ENCODE results near the gene POLR3H.

POLR3H gene

GRCh38 chr22:41488076-41488475 lies 56.2 kb downstream of the POLR3H start:
- CTCF ChIA-PET: no interaction called here
- DNase-seq: no peak
- Histone ChIP-seq H3K36me3 (ENCODE audit: control insufficient read depth in 4 of 4, insufficient read depth in 4 of 4, low read length in 3 of 4) (peaks cover 0 to 8% (median under 1%) of the 10 kb centered on the region in 4 experiments), H3K4me1 (ENCODE audit: control extremely low read depth in 1 of 4, control insufficient read depth in 4 of 4, insufficient read depth in 4 of 4, low read length in 3 of 4) (peaks cover 0 to 1% (median 0%) of the 10 kb centered on the region in 4 experiments), H3K4me3 (ENCODE audit: control insufficient read depth in 1 of 7, extremely low read depth in 1 of 7, insufficient read depth in 4 of 7, low read depth in 2 of 7, low read length in 6 of 7) (no peak overlapping the region), H3K27ac (ENCODE audit: insufficient read depth in 1 of 2, low read depth in 1 of 2, low read length in 2 of 2, poor library complexity in 1 of 2, severe bottlenecking in 2 of 2) (no peak overlapping the region), H3K27me3 (replicated peaks in 2 of 5; ENCODE audit: control insufficient read depth in 4 of 5, insufficient read depth in 5 of 5, low read length in 4 of 5) (no peaks in the 10 kb centered on the region), H3K9me3 (ENCODE audit: control extremely low read depth in 1 of 5, control insufficient read depth in 4 of 5, insufficient read depth in 2 of 5, low read depth in 1 of 5, low read length in 4 of 5) (no peaks in the 10 kb centered on the region)
- POLR2A ChIA-PET: no interaction called here
- WGBS (ENCODE audit: insufficient coverage): 90% methylated on average over 4 of the region's 4 CpGs

GRCh38 chr22:41487037-41487935 lies 57.0 kb downstream of the POLR3H start:
- no peaks in the 10 kb centered on the region for H3K9me3 ChIP-seq (ENCODE audit: control extremely low read depth in 1 of 5, control insufficient read depth in 4 of 5, insufficient read depth in 2 of 5, low read depth in 1 of 5, low read length in 4 of 5)
- H3K36me3 ChIP-seq (ENCODE audit: control insufficient read depth in 4 of 4, insufficient read depth in 4 of 4, low read length in 3 of 4): peaks cover 0 to 8% (median under 1%) of the 10 kb centered on the region in 4 experiments
- no peak overlapping the region for H3K4me3 ChIP-seq (ENCODE audit: control insufficient read depth in 1 of 7, extremely low read depth in 1 of 7, insufficient read depth in 4 of 7, low read depth in 2 of 7, low read length in 6 of 7)
- no peak for DNase-seq
- POLR2A ChIA-PET: no interaction called here
- no peak overlapping the region for H3K27ac ChIP-seq (ENCODE audit: insufficient read depth in 1 of 2, low read depth in 1 of 2, low read length in 2 of 2, poor library complexity in 1 of 2, severe bottlenecking in 2 of 2)
- H3K4me1 ChIP-seq (ENCODE audit: control extremely low read depth in 1 of 4, control insufficient read depth in 4 of 4, insufficient read depth in 4 of 4, low read length in 3 of 4): peaks cover 0 to 4% (median under 1%) of the 10 kb centered on the region in 4 experiments
- H3K27me3 ChIP-seq (replicated peaks in 2 of 5; ENCODE audit: control insufficient read depth in 4 of 5, insufficient read depth in 5 of 5, low read length in 4 of 5): no peaks in the 10 kb centered on the region
- CTCF ChIA-PET: interaction anchor here (0.7 to 1.3 kb wide), 2 partner anchors 13 to 963 kb away, joined by 3 read pairs; no protein-coding TSS in a partner anchor
- 94% methylated on average over 7 of the region's 8 CpGs for WGBS (ENCODE audit: insufficient coverage)

DNA sequence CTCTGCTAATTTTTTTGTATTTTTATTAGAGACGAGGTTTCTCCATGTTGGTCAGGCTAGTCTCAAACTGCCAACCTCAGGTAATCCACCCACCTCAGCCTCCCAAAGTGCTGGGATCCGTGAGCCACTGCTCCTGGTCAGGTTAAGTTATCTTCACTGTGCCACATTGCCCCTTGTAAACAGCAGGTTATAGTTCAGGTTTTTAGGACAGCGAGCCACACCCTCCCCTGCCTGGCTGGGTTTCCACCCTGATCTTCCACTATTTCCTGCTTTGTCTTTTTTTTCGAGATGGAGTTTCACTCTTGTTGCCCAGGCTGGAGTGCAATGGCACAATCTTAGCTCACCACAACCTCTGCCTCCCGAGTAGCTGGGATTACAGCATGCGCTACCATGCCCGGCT lies 59.2 kb downstream of the POLR3H start:
- CTCF ChIA-PET: interaction anchor here (0.6 kb wide), 1 partner anchor 207 kb away, joined by 3 read pairs; no protein-coding TSS in a partner anchor

GRCh38 chr22:41482319-41482935 lies 61.8 kb downstream of the POLR3H start:
- Histone ChIP-seq H3K9me3 (ENCODE audit: control extremely low read depth in 1 of 5, control insufficient read depth in 4 of 5, insufficient read depth in 2 of 5, low read depth in 1 of 5, low read length in 4 of 5) (no peaks in the 10 kb centered on the region), H3K27me3 (replicated peaks in 2 of 5; ENCODE audit: control insufficient read depth in 4 of 5, insufficient read depth in 5 of 5, low read length in 4 of 5) (no peaks in the 10 kb centered on the region), H3K4me3 (ENCODE audit: control insufficient read depth in 1 of 7, extremely low read depth in 1 of 7, insufficient read depth in 4 of 7, low read depth in 2 of 7, low read length in 6 of 7) (no peak overlapping the region), H3K36me3 (ENCODE audit: control insufficient read depth in 4 of 4, insufficient read depth in 4 of 4, low read length in 3 of 4) (peaks cover 4 to 11% (median 5%) of the 10 kb centered on the region in 4 experiments), H3K4me1 (ENCODE audit: control extremely low read depth in 1 of 4, control insufficient read depth in 4 of 4, insufficient read depth in 4 of 4, low read length in 3 of 4) (peaks cover 0 to 9% (median under 1%) of the 10 kb centered on the region in 4 experiments), H3K27ac (ENCODE audit: insufficient read depth in 1 of 2, low read depth in 1 of 2, low read length in 2 of 2, poor library complexity in 1 of 2, severe bottlenecking in 2 of 2) (no peak overlapping the region)
- 67% methylated on average over 1 of the region's 2 CpGs for WGBS (ENCODE audit: insufficient coverage)
- ChIA-PET POLR2A (interaction anchor here (0.6 kb wide), 2 partner anchors 19 to 1035 kb away, joined by 3 to 7 read pairs; no protein-coding TSS in a partner anchor), CTCF (interaction anchor here (0.8 kb wide), 1 partner anchor 9 kb away, joined by 3 read pairs; no protein-coding TSS in a partner anchor)
- no peak for DNase-seq

More for the DNA sequence above, 59.2 kb downstream of the POLR3H start:
- Histone ChIP-seq H3K27me3 (replicated peaks in 2 of 5; ENCODE audit: control insufficient read depth in 4 of 5, insufficient read depth in 5 of 5, low read length in 4 of 5) (no peaks in the 10 kb centered on the region), H3K27ac (ENCODE audit: insufficient read depth in 1 of 2, low read depth in 1 of 2, low read length in 2 of 2, poor library complexity in 1 of 2, severe bottlenecking in 2 of 2) (no peak overlapping the region), H3K4me1 (ENCODE audit: control extremely low read depth in 1 of 4, control insufficient read depth in 4 of 4, insufficient read depth in 4 of 4, low read length in 3 of 4) (peaks cover 0 to 9% (median under 1%) of the 10 kb centered on the region in 4 experiments), H3K9me3 (ENCODE audit: control extremely low read depth in 1 of 5, control insufficient read depth in 4 of 5, insufficient read depth in 2 of 5, low read depth in 1 of 5, low read length in 4 of 5) (no peaks in the 10 kb centered on the region), H3K36me3 (ENCODE audit: control insufficient read depth in 4 of 4, insufficient read depth in 4 of 4, low read length in 3 of 4) (peaks cover 0 to 8% (median 4%) of the 10 kb centered on the region in 4 experiments), H3K4me3 (ENCODE audit: control insufficient read depth in 1 of 7, extremely low read depth in 1 of 7, insufficient read depth in 4 of 7, low read depth in 2 of 7, low read length in 6 of 7) (no peak overlapping the region)
- POLR2A ChIA-PET: interaction anchor here (0.9 kb wide), 1 partner anchor 16 kb away, joined by 3 read pairs; the partner anchor contains the start of genes ACO2 and PHF5A
- WGBS (ENCODE audit: insufficient coverage): 82% methylated on average over 7 of the region's 7 CpGs
- no peak for DNase-seq

- Histone ChIP-seq H3K9me3 (ENCODE audit: control extremely low read depth in 1 of 5, control insufficient read depth in 4 of 5, insufficient read depth in 2 of 5, low read depth in 1 of 5, low read length in 4 of 5) (no peaks in the 10 kb centered on the region), H3K4me3 (ENCODE audit: control insufficient read depth in 1 of 7, extremely low read depth in 1 of 7, insufficient read depth in 4 of 7, low read depth in 2 of 7, low read length in 6 of 7) (no peak overlapping the region), H3K4me1 (ENCODE audit: control extremely low read depth in 1 of 4, control insufficient read depth in 4 of 4, insufficient read depth in 4 of 4, low read length in 3 of 4) (peaks cover 0 to 9% (median under 1%) of the 10 kb centered on the region in 4 experiments), H3K27me3 (replicated peaks in 2 of 5; ENCODE audit: control insufficient read depth in 4 of 5, insufficient read depth in 5 of 5, low read length in 4 of 5) (no peaks in the 10 kb centered on the region), H3K36me3 (ENCODE audit: control insufficient read depth in 4 of 4, insufficient read depth in 4 of 4, low read length in 3 of 4) (peaks cover 4 to 11% (median 5%) of the 10 kb centered on the region in 4 experiments), H3K27ac (ENCODE audit: insufficient read depth in 1 of 2, low read depth in 1 of 2, low read length in 2 of 2, poor library complexity in 1 of 2, severe bottlenecking in 2 of 2) (no peak overlapping the region)
- ChIA-PET CTCF (interaction anchor here (0.8 kb wide), 1 partner anchor 9 kb away, joined by 3 read pairs; no protein-coding TSS in a partner anchor), POLR2A (interaction anchor here (0.6 kb wide), 1 partner anchor 18 kb away, joined by 3 read pairs; no protein-coding TSS in a partner anchor)
- WGBS (ENCODE audit: insufficient coverage): 79% methylated on average over 4 of the region's 5 CpGs
- no peak for DNase-seq
These were observed 62.3 kb downstream of the POLR3H start for GRCh38 chr22:41481925-41482318.

DNA sequence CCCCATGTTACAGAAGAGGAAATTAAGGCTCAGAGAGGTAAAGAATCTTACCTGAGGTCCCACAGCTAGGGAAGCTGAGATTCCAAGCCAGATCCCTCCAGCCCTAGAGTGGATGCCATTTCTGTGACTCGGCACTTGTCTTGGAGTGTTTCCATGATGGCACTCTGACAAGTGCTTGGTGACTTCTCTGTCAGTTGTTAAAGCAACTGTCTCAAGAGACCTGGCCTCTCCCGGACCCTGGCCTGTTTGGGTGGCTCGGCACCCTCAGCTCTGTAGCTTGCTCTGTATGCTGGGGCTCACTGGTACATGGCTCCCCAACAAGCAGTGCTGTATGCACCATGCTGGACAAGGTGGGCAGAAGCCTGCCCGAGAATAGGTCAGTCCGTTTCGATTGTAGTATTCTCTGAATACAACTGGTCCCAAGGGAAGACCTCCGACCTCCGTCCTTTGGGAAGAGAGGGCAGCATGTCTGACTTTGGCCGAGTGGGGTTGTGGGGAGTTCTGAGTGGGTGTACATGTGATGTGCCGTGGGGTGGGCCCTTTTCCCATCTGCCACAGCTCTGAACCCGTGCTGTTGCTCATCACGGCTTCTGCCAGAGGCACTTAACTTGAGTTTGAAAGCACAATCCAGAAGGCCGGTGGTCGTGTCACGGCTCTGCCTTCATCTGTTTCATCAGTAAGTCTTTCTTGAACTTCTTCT lies 63.0 kb downstream of the POLR3H start:
- Histone ChIP-seq H3K9me3 (ENCODE audit: control extremely low read depth in 1 of 5, control insufficient read depth in 4 of 5, insufficient read depth in 2 of 5, low read depth in 1 of 5, low read length in 4 of 5) (no peaks in the 10 kb centered on the region), H3K27ac (ENCODE audit: insufficient read depth in 1 of 2, low read depth in 1 of 2, low read length in 2 of 2, poor library complexity in 1 of 2, severe bottlenecking in 2 of 2) (no peak overlapping the region), H3K27me3 (replicated peaks in 2 of 5; ENCODE audit: control insufficient read depth in 4 of 5, insufficient read depth in 5 of 5, low read length in 4 of 5) (no peaks in the 10 kb centered on the region), H3K4me3 (ENCODE audit: control insufficient read depth in 1 of 7, extremely low read depth in 1 of 7, insufficient read depth in 4 of 7, low read depth in 2 of 7, low read length in 6 of 7) (no peak overlapping the region), H3K36me3 (ENCODE audit: control insufficient read depth in 4 of 4, insufficient read depth in 4 of 4, low read length in 3 of 4) (peaks cover 4 to 11% (median 5%) of the 10 kb centered on the region in 4 experiments), H3K4me1 (ENCODE audit: control extremely low read depth in 1 of 4, control insufficient read depth in 4 of 4, insufficient read depth in 4 of 4, low read length in 3 of 4) (peaks cover 0 to 9% (median under 1%) of the 10 kb centered on the region in 4 experiments)
- ChIA-PET CTCF (interaction anchor here (0.8 kb wide), 1 partner anchor 8 kb away, joined by 3 read pairs; no protein-coding TSS in a partner anchor), POLR2A (interaction anchor here (0.6 kb wide), 2 partner anchors 17 to 24 kb away, joined by 3 to 5 read pairs; no protein-coding TSS in a partner anchor)
- no peak for DNase-seq
- WGBS (ENCODE audit: insufficient coverage): 97% methylated on average over 15 of the region's 15 CpGs

Measured in common myeloid progenitor, CD34-positive (primary cell).